ENCODE results near the gene LEO1.

Gene LEO1

GRCh38 chr15:51938286-51938685 is 33.3 kb downstream of the LEO1 start:
- DNase-seq (ENCODE audit: extremely low spot score, insufficient read length, low read depth): no peak
- FAIRE-seq: no peak

- no peak for FAIRE-seq
- DNase-seq (ENCODE audit: extremely low spot score, insufficient read length, low read depth): no peak
Measured at GRCh38 chr15:51936105-51936478, 35.5 kb downstream of the LEO1 start.

GRCh38 chr15:51935466-51936104 is 36.0 kb downstream of the LEO1 start:
- FAIRE-seq (peak; percentile 68), DNase-seq (ENCODE audit: extremely low spot score, insufficient read length, low read depth) (peak; percentile 35)

- DNase-seq (ENCODE audit: extremely low spot score, insufficient read length, low read depth): no peak
- FAIRE-seq: no peak
Measured at GRCh38 chr15:51932161-51932560, 39.4 kb downstream of the LEO1 start.

GRCh38 chr15:51931638-51932037 is 39.9 kb downstream of the LEO1 start:
- FAIRE-seq (no peak), DNase-seq (ENCODE audit: extremely low spot score, insufficient read length, low read depth) (no peak)

GRCh38 chr15:51931016-51931415 is 40.6 kb downstream of the LEO1 start:
- FAIRE-seq: no peak

GRCh38 chr15:51926809-51927208 is 44.8 kb downstream of the LEO1 start:
- DNase-seq (ENCODE audit: extremely low spot score, insufficient read length, low read depth) (no peak), FAIRE-seq (no peak)

More at GRCh38 chr15:51931016-51931415, 40.6 kb downstream of the LEO1 start:
- DNase-seq (ENCODE audit: extremely low spot score, insufficient read length, low read depth): no peak

GRCh38 chr15:51924156-51925068 is 47.2 kb downstream of the LEO1 start:
- FAIRE-seq: no peak
- DNase-seq (ENCODE audit: extremely low spot score, insufficient read length, low read depth): no peak

GRCh38 chr15:51917493-51917892 is 54.1 kb downstream of the LEO1 start:
- FAIRE-seq: no peak
- no peak for DNase-seq (ENCODE audit: extremely low spot score, insufficient read length, low read depth)

GRCh38 chr15:51912528-51912927 is 59.0 kb downstream of the LEO1 start:
- FAIRE-seq: no peak

GRCh38 chr15:51909584-51909983 is 62.0 kb downstream of the LEO1 start:
- FAIRE-seq (no peak), DNase-seq (ENCODE audit: extremely low spot score, insufficient read length, low read depth) (no peak)

More at GRCh38 chr15:51912528-51912927, 59.0 kb downstream of the LEO1 start:
- no peak for DNase-seq (ENCODE audit: extremely low spot score, insufficient read length, low read depth)

- DNase-seq (ENCODE audit: extremely low spot score, insufficient read length, low read depth): no peak
- no peak for FAIRE-seq
Measured at GRCh38 chr15:51908316-51908715, 63.3 kb downstream of the LEO1 start.

- no peak for FAIRE-seq
- DNase-seq (ENCODE audit: extremely low spot score, insufficient read length, low read depth): no peak
Measured at GRCh38 chr15:51907136-51907862, 64.3 kb downstream of the LEO1 start.

- no peak for FAIRE-seq
- DNase-seq (ENCODE audit: extremely low spot score, insufficient read length, low read depth): no peak
Measured at GRCh38 chr15:51904931-51905330, 66.6 kb downstream of the LEO1 start.

GRCh38 chr15:51904421-51904820 is 67.2 kb downstream of the LEO1 start:
- FAIRE-seq: no peak
- DNase-seq (ENCODE audit: extremely low spot score, insufficient read length, low read depth): no peak

- FAIRE-seq: no peak
- no peak for DNase-seq (ENCODE audit: extremely low spot score, insufficient read length, low read depth)
Measured at GRCh38 chr15:51889486-51889885, 82.1 kb downstream of the LEO1 start.

- DNase-seq (ENCODE audit: extremely low spot score, insufficient read length, low read depth) (no peak), FAIRE-seq (peak; percentile 61)
Measured at GRCh38 chr15:51888593-51889195, 82.9 kb downstream of the LEO1 start.
